Dedifferentiated amniotic fluid mesenchymal stem cell (primary cell): Measurements from ENCODE around the gene BCL2L15.
"Not testable (repeated sequence)": the region's sequence is repeated elsewhere in the genome, so short reads cannot be mapped to it uniquely, and the experiment has no call there.

ENCODE experiments used
- DNase-seq: peaks from one replicate; pipeline ENCODE4 v3.0.0-alpha.2; 2016; ENCODE audit errors: extremely low spot score

The BCL2L15 gene

GRCh38 chr1:113871597-113872113, 15.7 kb downstream of the BCL2L15 start, which contains the start of gene PTPN22:
TSS of gene PTPN22 (minus strand) at chr1:113871712.
- no peak for DNase-seq

- no peak for DNase-seq
Observed at GRCh38 chr1:113870778-113871177, 16.6 kb downstream of the BCL2L15 start.

- no peak for DNase-seq
Observed at GRCh38 chr1:113868387-113869083, 18.8 kb downstream of the BCL2L15 start.

GRCh38 chr1:113861641-113862040, 25.7 kb downstream of the BCL2L15 start:
- no peak for DNase-seq

GRCh38 chr1:113860891-113861290, 26.5 kb downstream of the BCL2L15 start:
- DNase-seq = peak; percentile 72

- DNase-seq = no peak
Observed at GRCh38 chr1:113859478-113860175, 27.8 kb downstream of the BCL2L15 start.

GRCh38 chr1:113858982-113859381, 28.4 kb downstream of the BCL2L15 start:
- DNase-seq = no peak

GRCh38 chr1:113858418-113858817, 29.0 kb downstream of the BCL2L15 start:
- no peak for DNase-seq

GRCh38 chr1:113857776-113858175, 29.6 kb downstream of the BCL2L15 start:
- no peak for DNase-seq

- DNase-seq = no peak
Observed at GRCh38 chr1:113856401-113856790, 31.0 kb downstream of the BCL2L15 start.

- no peak for DNase-seq
Observed at GRCh38 chr1:113855630-113856400, 31.6 kb downstream of the BCL2L15 start.

- no peak for DNase-seq
Observed at GRCh38 chr1:113854234-113854633, 33.1 kb downstream of the BCL2L15 start.

GRCh38 chr1:113852694-113853093, 34.7 kb downstream of the BCL2L15 start:
- not testable (repeated sequence) for DNase-seq

- no peak for DNase-seq
Observed at GRCh38 chr1:113850127-113850796, 37.1 kb downstream of the BCL2L15 start.

- no peak for DNase-seq
Observed at GRCh38 chr1:113849072-113849471, 38.3 kb downstream of the BCL2L15 start.

- DNase-seq = no peak
Observed at GRCh38 chr1:113846391-113847035, 40.9 kb downstream of the BCL2L15 start.

GRCh38 chr1:113836534-113836933, 50.8 kb downstream of the BCL2L15 start:
- DNase-seq = no peak

GRCh38 chr1:113835686-113836290, 51.6 kb downstream of the BCL2L15 start:
- peak; percentile 53 for DNase-seq

- no peak for DNase-seq
Observed at GRCh38 chr1:113834716-113835115, 52.7 kb downstream of the BCL2L15 start.
